Suprapubic skin (tissue), 3 donors: ENCODE results near the gene RIOK1.

Source experiments
- POLR2AphosphoS5 ChIP-seq, 3 donors: sonication (generic); formaldehyde crosslinking; IDR thresholded peaks; one replicate each; pipeline ENCODE4 v1.6.1; 2017; ENCODE audit warnings: antibody characterized with exemption in 3 of 3
- TF ChIP-seq, protein P1 (sequence below), 2 donors: fragments of 200-600 bp in 1 of 2; fragments of 450-650 bp in 1 of 2; sonication (generic) in 1 of 2; IDR thresholded peaks; one replicate each; pipeline ENCODE4 v1.5.1; 2016 to 2019; ENCODE audit warnings: antibody characterized with exemption in 2 of 2, mild to moderate bottlenecking in 1 of 2, moderate library complexity in 1 of 2

DNA sequence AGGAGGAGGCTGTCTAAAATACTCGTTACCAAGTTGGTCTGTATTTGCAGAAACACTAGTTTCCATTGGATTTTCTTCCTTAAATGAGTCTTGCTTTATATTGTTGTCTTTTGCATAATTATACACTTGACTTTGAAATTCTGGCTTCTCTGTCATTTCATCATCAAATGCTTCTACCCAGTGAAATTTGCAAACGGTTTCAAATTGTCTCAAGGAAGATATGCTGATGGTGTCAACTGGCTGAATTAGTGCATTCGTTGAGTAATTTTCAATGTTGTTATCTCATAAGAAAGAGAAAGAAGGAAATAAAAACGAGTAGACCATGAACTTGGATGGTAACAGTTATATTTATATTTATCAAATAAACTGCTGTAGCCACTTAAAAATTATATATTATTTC, 10.9 kb upstream of the RIOK1 start:
- TF ChIP-seq, protein P1, sequence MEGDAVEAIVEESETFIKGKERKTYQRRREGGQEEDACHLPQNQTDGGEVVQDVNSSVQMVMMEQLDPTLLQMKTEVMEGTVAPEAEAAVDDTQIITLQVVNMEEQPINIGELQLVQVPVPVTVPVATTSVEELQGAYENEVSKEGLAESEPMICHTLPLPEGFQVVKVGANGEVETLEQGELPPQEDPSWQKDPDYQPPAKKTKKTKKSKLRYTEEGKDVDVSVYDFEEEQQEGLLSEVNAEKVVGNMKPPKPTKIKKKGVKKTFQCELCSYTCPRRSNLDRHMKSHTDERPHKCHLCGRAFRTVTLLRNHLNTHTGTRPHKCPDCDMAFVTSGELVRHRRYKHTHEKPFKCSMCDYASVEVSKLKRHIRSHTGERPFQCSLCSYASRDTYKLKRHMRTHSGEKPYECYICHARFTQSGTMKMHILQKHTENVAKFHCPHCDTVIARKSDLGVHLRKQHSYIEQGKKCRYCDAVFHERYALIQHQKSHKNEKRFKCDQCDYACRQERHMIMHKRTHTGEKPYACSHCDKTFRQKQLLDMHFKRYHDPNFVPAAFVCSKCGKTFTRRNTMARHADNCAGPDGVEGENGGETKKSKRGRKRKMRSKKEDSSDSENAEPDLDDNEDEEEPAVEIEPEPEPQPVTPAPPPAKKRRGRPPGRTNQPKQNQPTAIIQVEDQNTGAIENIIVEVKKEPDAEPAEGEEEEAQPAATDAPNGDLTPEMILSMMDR (IDR thresholded peaks at IDR 0.05), result no peak
- TF ChIP-seq POLR2AphosphoS5 (IDR thresholded peaks at IDR 0.05), result no peak
